Activated T-helper 2 cell treated with anti-CD3 and anti-CD28 coated beads, Interferon-gamma antibody, Interleukin-2, Interleukin-4, amounts not matched to agents 10 μg/mL and 5 μg/mL and 100 μg/mL, durations not matched to agents 14 hours and 24 hours and 36 hours (primary cell): ENCODE measurements around the gene SNRPA1. TPM values are rescaled to one million over a fixed set of nuclear protein-coding genes. Genes with fewer than 3 reads are reported as not detected.
"Not testable (repeated sequence)": the region's sequence is repeated elsewhere in the genome, so short reads cannot be mapped to it uniquely, and the experiment has no call there.

ENCODE experiments used
- DNase-seq: peaks from one replicate; pipeline ENCODE4 v3.0.0; 2021; ENCODE audit warnings: low spot score
- H3K27ac Mint-ChIP-seq: one replicate; pipeline ENCODE4 v1.8.0; 2021; ENCODE audit warnings: mixed read lengths
- H3K27me3 Mint-ChIP-seq: one replicate; pipeline ENCODE4 v1.8.0; 2021; ENCODE audit warnings: low read depth, mixed read lengths
- H3K36me3 Mint-ChIP-seq: one replicate; pipeline ENCODE4 v1.8.0; 2021; ENCODE audit warnings: low read depth, mixed read lengths
- H3K4me1 Mint-ChIP-seq: one replicate; pipeline ENCODE4 v1.8.0; 2021; ENCODE audit warnings: low read depth, mixed read lengths
- H3K4me3 Mint-ChIP-seq: one replicate; pipeline ENCODE4 v1.8.0; 2021; ENCODE audit warnings: low read depth, mild to moderate bottlenecking, moderate library complexity, mixed read lengths
- H3K9me3 Mint-ChIP-seq: one replicate; pipeline ENCODE4 v1.8.0; 2021; ENCODE audit warnings: mixed read lengths
- intact Hi-C: fragments of 100-400 bp; cut with micrococcal nuclease; formaldehyde crosslinking; loops from one replicate; pipeline ENCODE4 v1.15.1; 2023
- total RNA-seq: library from RNA; stranded (reverse); gene quantifications from 2 replicates; pipeline ENCODE4 v1.2.3, GENCODE V29; 2022

The SNRPA1 gene
- total RNA-seq, 1 donor from 2014 or later = 197 TPM

GRCh38 chr15:101296418-101297405 lies 1.7 kb upstream of the SNRPA1 start:
- peaks cover 31% of the 10 kb centered on the region for H3K4me1 Mint-ChIP-seq
- H3K36me3 Mint-ChIP-seq = peaks cover 28% of the 10 kb centered on the region
- H3K27me3 Mint-ChIP-seq = no peaks in the 10 kb centered on the region
- no peaks in the 10 kb centered on the region for H3K9me3 Mint-ChIP-seq
- intact Hi-C loops = loop anchor here (2.0 to 5.0 kb wide), 2 partner anchors 24 to 36 kb away; no protein-coding TSS in a partner anchor
- H3K4me3 Mint-ChIP-seq = peak overlapping the region; percentile 98
- no peak overlapping the region for H3K27ac Mint-ChIP-seq
- no peak for DNase-seq

GRCh38 chr15:101295607-101296161 lies 636 bp upstream of the SNRPA1 start:
- intact Hi-C loops = loop anchor here (1.0 to 5.0 kb wide), 4 partner anchors 19 to 692 kb away; partner anchors contain the start of gene SELENOS

DNA sequence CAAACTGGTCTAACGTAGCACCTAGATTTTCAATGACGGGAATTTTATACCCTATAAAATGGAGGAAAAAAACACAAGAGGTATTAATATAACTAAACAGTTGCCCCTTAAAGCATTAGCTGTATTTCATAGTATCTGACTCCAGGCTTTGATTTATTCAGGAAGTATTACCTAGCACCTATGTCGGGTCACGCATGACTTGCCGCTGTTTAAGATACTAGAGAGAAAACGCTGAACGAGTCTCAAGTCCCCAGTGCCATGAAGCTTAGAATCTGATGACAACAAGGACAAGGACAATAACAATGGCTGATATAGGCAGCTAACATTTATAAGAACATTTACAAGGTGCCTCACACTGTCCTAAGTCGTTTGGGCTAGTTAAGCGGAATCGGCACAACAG lies 1.9 kb downstream of the SNRPA1 start:
- Mint-ChIP-seq H3K9me3 (no peaks in the 10 kb centered on the region), H3K27ac (peak overlapping the region; percentile 95), H3K27me3 (no peaks in the 10 kb centered on the region), H3K36me3 (peaks cover 60% of the 10 kb centered on the region), H3K4me1 (peaks cover 50% of the 10 kb centered on the region), H3K4me3 (peak overlapping the region; percentile 98)
- intact Hi-C loops = no loop called here
- DNase-seq = no peak

More at GRCh38 chr15:101295607-101296161, 636 bp upstream of the SNRPA1 start:
- Mint-ChIP-seq H3K36me3 (peaks cover 36% of the 10 kb centered on the region), H3K4me1 (peaks cover 37% of the 10 kb centered on the region), H3K27ac (peak overlapping the region; percentile 95), H3K27me3 (no peaks in the 10 kb centered on the region), H3K4me3 (peak overlapping the region; percentile 98), H3K9me3 (no peaks in the 10 kb centered on the region)
- DNase-seq = no peak

GRCh38 chr15:101288905-101289513 lies 6.0 kb downstream of the SNRPA1 start:
- intact Hi-C loops = no loop called here
- no peak for DNase-seq
- Mint-ChIP-seq H3K4me3 (no peak overlapping the region), H3K27ac (peak overlapping the region; percentile 3), H3K36me3 (peaks cover 91% of the 10 kb centered on the region), H3K27me3 (no peaks in the 10 kb centered on the region), H3K9me3 (no peaks in the 10 kb centered on the region), H3K4me1 (peaks cover 45% of the 10 kb centered on the region)

DNA sequence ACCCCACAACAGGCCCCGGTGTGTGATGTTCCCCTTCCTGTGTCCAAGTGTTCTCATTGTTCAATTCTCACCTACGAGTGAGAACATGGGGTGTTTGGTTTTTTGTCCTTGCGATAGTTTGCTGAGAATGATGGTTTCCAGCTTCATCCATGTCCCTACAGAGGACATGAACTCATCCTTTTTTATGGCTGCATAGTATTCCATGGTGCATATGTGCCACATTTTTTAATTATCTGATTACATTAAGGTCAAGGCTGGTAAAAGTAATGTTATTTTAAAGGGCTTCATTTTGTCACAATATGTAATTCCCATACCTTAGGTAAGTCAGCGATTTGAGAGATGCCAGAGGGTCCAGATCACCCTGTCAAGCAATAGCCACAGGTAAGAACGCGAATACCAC lies 7.7 kb downstream of the SNRPA1 start:
- H3K4me3 Mint-ChIP-seq, H3K9me3 Mint-ChIP-seq, H3K27me3 Mint-ChIP-seq, DNase-seq, intact Hi-C loops, H3K27ac Mint-ChIP-seq: not testable (repeated sequence)
- Mint-ChIP-seq H3K4me1 (peaks cover 33% of the 10 kb centered on the region), H3K36me3 (peaks cover 90% of the 10 kb centered on the region)

GRCh38 chr15:101286471-101287114 lies 8.5 kb downstream of the SNRPA1 start:
- no peak overlapping the region for H3K27ac Mint-ChIP-seq
- H3K4me3 Mint-ChIP-seq = no peak overlapping the region
- no peaks in the 10 kb centered on the region for H3K9me3 Mint-ChIP-seq
- H3K4me1 Mint-ChIP-seq = peaks cover 26% of the 10 kb centered on the region
- no peaks in the 10 kb centered on the region for H3K27me3 Mint-ChIP-seq
- no peak for DNase-seq
- H3K36me3 Mint-ChIP-seq = peaks cover 90% of the 10 kb centered on the region
- intact Hi-C loops = no loop called here

DNA sequence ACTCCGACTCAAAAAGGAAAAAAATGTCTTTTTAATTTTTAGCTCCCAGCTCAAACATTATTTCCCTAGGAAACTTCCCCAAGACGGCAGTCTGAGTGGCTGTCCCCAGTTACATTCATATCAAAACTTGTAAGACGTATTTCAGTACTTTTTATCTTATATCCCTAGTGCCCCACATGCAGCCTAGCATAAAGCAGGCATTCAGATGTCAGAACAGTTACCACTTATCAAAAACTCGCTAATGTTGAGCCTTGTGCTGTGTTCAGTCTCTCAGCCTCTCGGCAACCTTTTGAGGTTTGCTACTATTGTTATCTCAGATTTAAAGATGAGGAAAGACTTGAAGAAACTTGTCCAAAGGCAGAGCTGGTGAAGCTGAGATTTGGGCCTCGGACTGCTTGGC lies 11.1 kb downstream of the SNRPA1 start:
- Mint-ChIP-seq H3K4me3 (no peak overlapping the region), H3K27ac (no peak overlapping the region), H3K27me3 (no peaks in the 10 kb centered on the region), H3K36me3 (peaks cover 86% of the 10 kb centered on the region), H3K9me3 (no peaks in the 10 kb centered on the region), H3K4me1 (peaks cover 14% of the 10 kb centered on the region)
- no peak for DNase-seq
- intact Hi-C loops = no loop called here

- H3K4me1 Mint-ChIP-seq = peaks cover 16% of the 10 kb centered on the region
- H3K27me3 Mint-ChIP-seq = no peaks in the 10 kb centered on the region
- H3K27ac Mint-ChIP-seq = no peak overlapping the region
- H3K9me3 Mint-ChIP-seq = no peaks in the 10 kb centered on the region
- no peak overlapping the region for H3K4me3 Mint-ChIP-seq
- DNase-seq = no peak
- intact Hi-C loops = no loop called here
- peaks cover 64% of the 10 kb centered on the region for H3K36me3 Mint-ChIP-seq
Observed at GRCh38 chr15:101280007-101280406, 15.0 kb downstream of the SNRPA1 start.

DNA sequence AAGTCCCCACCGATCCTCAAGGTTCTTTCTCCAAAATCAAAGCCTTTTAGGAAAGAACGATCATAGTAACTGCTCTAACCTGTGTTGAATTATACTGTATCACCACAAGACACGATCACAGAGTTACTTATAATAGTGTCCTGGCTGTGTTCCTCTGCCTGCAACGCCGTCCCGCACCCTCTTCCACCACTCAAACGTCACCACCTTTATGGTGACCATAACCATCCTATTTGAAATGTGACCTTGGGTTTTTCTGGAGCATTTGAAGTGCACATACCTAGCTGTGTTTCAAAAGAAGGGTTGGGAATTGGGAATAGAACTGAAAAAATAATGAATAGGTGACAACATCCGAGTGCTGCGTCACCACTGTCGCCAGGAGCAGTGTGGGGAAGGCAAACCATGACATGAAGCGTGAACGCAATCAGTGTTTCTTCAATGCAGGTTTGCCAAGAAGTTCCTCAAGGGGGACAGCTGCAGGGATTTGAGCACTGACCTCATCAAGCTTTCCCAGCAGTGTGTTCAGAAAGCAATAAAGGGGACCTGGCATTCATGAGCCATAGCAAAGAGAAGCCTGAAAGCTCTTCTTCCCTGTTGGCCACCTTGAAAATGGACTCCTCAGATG lies 17.0 kb downstream of the SNRPA1 start:
- no peaks in the 10 kb centered on the region for H3K9me3 Mint-ChIP-seq
- peak overlapping the region; percentile 60 for H3K27ac Mint-ChIP-seq
- no peak for DNase-seq
- peaks cover 24% of the 10 kb centered on the region for H3K4me1 Mint-ChIP-seq
- peak overlapping the region; percentile 82 for H3K4me3 Mint-ChIP-seq
- H3K27me3 Mint-ChIP-seq = no peaks in the 10 kb centered on the region
- intact Hi-C loops = loop anchor here (2.0 kb wide), 1 partner anchor 17 kb away; the partner anchor contains the start of gene SNRPA1
- H3K36me3 Mint-ChIP-seq = peaks cover 67% of the 10 kb centered on the region

GRCh38 chr15:101277038-101277822 lies 17.8 kb downstream of the SNRPA1 start, which contains the start of gene SELENOS:
Gene SELENOS (minus strand): TSS chr15:101277485. CDS start chr15:101277417, 68 bp downstream.
- H3K9me3 Mint-ChIP-seq = no peaks in the 10 kb centered on the region
- H3K36me3 Mint-ChIP-seq = peaks cover 67% of the 10 kb centered on the region
- H3K4me1 Mint-ChIP-seq = peaks cover 24% of the 10 kb centered on the region
- peak within 1 kb of the TSS; percentile 92 for H3K27ac Mint-ChIP-seq
- peak; percentile 85 for DNase-seq
- H3K4me3 Mint-ChIP-seq = peak within 1 kb of the TSS; percentile 99
- H3K27me3 Mint-ChIP-seq = no peaks in the 10 kb centered on the region
- intact Hi-C loops = loop anchor here (2.0 kb wide), 1 partner anchor 18 kb away; the partner anchor contains the start of gene SNRPA1

- peak overlapping the region; percentile 92 for H3K27ac Mint-ChIP-seq
- peaks cover 67% of the 10 kb centered on the region for H3K36me3 Mint-ChIP-seq
- no peaks in the 10 kb centered on the region for H3K9me3 Mint-ChIP-seq
- H3K27me3 Mint-ChIP-seq = no peaks in the 10 kb centered on the region
- DNase-seq = no peak
- intact Hi-C loops = loop anchor here (2.0 kb wide), 1 partner anchor 18 kb away; the partner anchor contains the start of gene SNRPA1
- peaks cover 24% of the 10 kb centered on the region for H3K4me1 Mint-ChIP-seq
- peak overlapping the region; percentile 99 for H3K4me3 Mint-ChIP-seq
Observed at GRCh38 chr15:101276501-101277037, 18.5 kb downstream of the SNRPA1 start.
